HepG2 (cell line): ENCODE measurements around the gene PLCB1. TPM values are rescaled to one million over a fixed set of nuclear protein-coding genes. Genes with fewer than 3 reads are reported as not detected.

Experiments used
- ATAD3A ChIP-seq: sonication (generic); formaldehyde crosslinking; IDR thresholded peaks from 2 replicates; pipeline ENCODE4 v1.4.0; 2020; ENCODE audit warnings: missing genetic modification reagents
- CEBPB ChIP-seq: IDR thresholded peaks from 2 replicates; pipeline ENCODE4 v1.6.1; 2011; ENCODE audit warnings: low read depth, low read length, improper control_type of control experiment, borderline replicate concordance
- CEBPG ChIP-seq: IDR thresholded peaks from 2 replicates; pipeline ENCODE4 v1.6.1; 2016
- LBX2 ChIP-seq: sonication (generic); formaldehyde crosslinking; IDR thresholded peaks from 2 replicates; pipeline ENCODE4 v1.5.0; 2020; ENCODE audit warnings: missing genetic modification reagents, mild to moderate bottlenecking, borderline replicate concordance
- MATR3 ChIP-seq: sonication (generic); formaldehyde crosslinking; IDR thresholded peaks from 2 replicates; pipeline ENCODE4 v1.4.0; 2020; ENCODE audit warnings: missing genetic modification reagents
- MEF2D ChIP-seq: sonication (generic); formaldehyde crosslinking; IDR thresholded peaks from 2 replicates; pipeline ENCODE4 v1.5.1; 2020; ENCODE audit warnings: mild to moderate bottlenecking, missing genetic modification reagents
- MIER2 ChIP-seq: IDR thresholded peaks from 2 replicates; pipeline ENCODE4 v1.6.1; 2016; ENCODE audit warnings: missing biosample characterization, missing genetic modification reagents
- PHF5A ChIP-seq: IDR thresholded peaks from one replicate; pipeline ENCODE4 v1.6.1; 2018; ENCODE audit warnings: low read depth, missing genetic modification reagents; ENCODE audit not compliant: unreplicated experiment
- POLR2AphosphoS2 ChIP-seq: IDR thresholded peaks from 2 replicates; pipeline ENCODE4 v1.6.1; 2011; ENCODE audit warnings: low read depth, low read length, improper control_type of control experiment
- SAFB2 ChIP-seq: sonication (generic); formaldehyde crosslinking; IDR thresholded peaks from 2 replicates; pipeline ENCODE4 v1.5.1; 2020; ENCODE audit warnings: missing genetic modification reagents, low read depth, mild to moderate bottlenecking, borderline replicate concordance
- SIX4 ChIP-seq: sonication (generic); formaldehyde crosslinking; IDR thresholded peaks from 2 replicates; pipeline ENCODE4 v1.4.0; 2020; ENCODE audit warnings: missing genetic modification reagents
- SMAD1 ChIP-seq: sonication (generic); formaldehyde crosslinking; IDR thresholded peaks from 2 replicates; pipeline ENCODE4 v1.4.0; 2020; ENCODE audit warnings: missing genetic modification reagents, low read depth, mild to moderate bottlenecking, borderline replicate concordance
- SMARCE1 ChIP-seq: fragments of 450-650 bp; IDR thresholded peaks from 2 replicates; pipeline ENCODE4 v1.6.1; 2017; ENCODE audit warnings: borderline replicate concordance
- THAP7 ChIP-seq: sonication (generic); formaldehyde crosslinking; IDR thresholded peaks from 2 replicates; pipeline ENCODE4 v1.8.1; 2023; ENCODE audit warnings: mild to moderate bottlenecking, missing genetic modification reagents
- ZIK1 ChIP-seq: sonication (generic); formaldehyde crosslinking; IDR thresholded peaks from 2 replicates; pipeline ENCODE4 v1.5.0; 2020; ENCODE audit warnings: mild to moderate bottlenecking, low read depth, missing genetic modification reagents, borderline replicate concordance
- ZNF10 ChIP-seq: sonication (generic); formaldehyde crosslinking; IDR thresholded peaks from 2 replicates; pipeline ENCODE4 v1.4.0; 2020; ENCODE audit warnings: mild to moderate bottlenecking, low read depth, missing genetic modification reagents, borderline replicate concordance
- ZNF12 ChIP-seq: sonication (generic); formaldehyde crosslinking; IDR thresholded peaks from 2 replicates; pipeline ENCODE4 v1.5.0; 2020; ENCODE audit warnings: missing genetic modification reagents
- ZNF34 ChIP-seq: sonication (generic); formaldehyde crosslinking; IDR thresholded peaks from 2 replicates; pipeline ENCODE4 v1.4.0; 2020; ENCODE audit warnings: mild to moderate bottlenecking, missing genetic modification reagents, borderline replicate concordance
- ZNF451 ChIP-seq: sonication (generic); formaldehyde crosslinking; IDR thresholded peaks from 2 replicates; pipeline ENCODE4 v1.5.0; 2020; ENCODE audit warnings: mild to moderate bottlenecking, missing genetic modification reagents
- ZNF607 ChIP-seq: sonication (generic); formaldehyde crosslinking; IDR thresholded peaks from 2 replicates; pipeline ENCODE4 v1.5.1; 2020; ENCODE audit warnings: missing genetic modification reagents, mild to moderate bottlenecking, borderline replicate concordance
- ZNF614 ChIP-seq: IDR thresholded peaks from 2 replicates; pipeline ENCODE4 v1.6.1; 2018; ENCODE audit warnings: missing biosample characterization, missing genetic modification reagents, inconsistent platforms, borderline replicate concordance
- ZNF646 ChIP-seq: sonication (generic); formaldehyde crosslinking; IDR thresholded peaks from 2 replicates; pipeline ENCODE4 v1.9.0; 2021; ENCODE audit warnings: mild to moderate bottlenecking, missing genetic modification reagents
- polyA plus RNA-seq, 8 experiments: library from polyadenylated mRNA; depleted of rRNA in 3 of 8; stranded (reverse) in 7 of 8; unstranded in 1 of 8; fragments of >200 nt; fragmentation: Illumina TruSeq in 4 of 8; extraction: Trizol in 4 of 8; gene quantifications; 2 replicates each; pipeline versions ENCODE4 v1.2.1 to v1.2.3, GENCODE V29; 2011 to 2016; ENCODE audit warnings: low read depth in 4 of 8, missing spikeins in 1 of 8, mixed read lengths in 1 of 8; ENCODE audit not compliant: insufficient read depth in 1 of 8
- total RNA-seq, 5 experiments: library from RNA; depleted of rRNA; stranded (reverse); fragments of >200 nt; fragmentation: Illumina TruSeq; extraction: Trizol; gene quantifications; 2 replicates each; pipeline ENCODE4 v1.2.3, GENCODE V29; 2016; ENCODE audit warnings: low read depth in 1 of 5
- TF ChIP-seq, protein P1 (sequence below): sonication (generic); formaldehyde crosslinking; IDR thresholded peaks from 2 replicates; pipeline ENCODE4 v1.5.0; 2020; ENCODE audit warnings: missing genetic modification reagents

PLCB1 gene
- total and polyA plus RNA-seq, 2 of the 13 experiments (the other 11 are each of a cell fraction or from before 2014, with no cell fraction given), result 42.4 to 55.9 TPM

DNA sequence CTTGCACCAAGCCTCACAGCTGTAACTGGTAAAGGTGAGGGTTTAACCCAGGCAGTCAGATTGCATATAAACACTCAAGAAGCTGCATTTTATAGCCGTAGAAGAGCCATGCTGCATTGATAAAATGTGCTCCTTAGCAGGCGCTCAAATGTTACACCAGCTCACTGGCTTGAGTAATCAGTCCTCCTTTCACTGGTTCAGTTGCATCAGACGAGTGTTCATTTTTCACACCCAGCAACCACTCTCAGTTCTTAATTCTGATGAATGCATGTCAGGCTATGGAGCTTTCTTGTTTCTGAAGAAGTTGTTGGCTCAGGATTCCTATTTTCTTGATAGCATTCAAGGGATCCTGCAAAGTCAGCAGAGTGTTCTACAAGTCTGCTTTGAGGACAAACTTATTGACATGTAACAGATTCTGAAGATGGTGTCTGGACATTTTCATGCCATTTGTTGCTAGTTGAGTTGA lies 198.3 kb downstream of the PLCB1 start (continued):
- no peak for TF ChIP-seq ZNF607
- no peak for TF ChIP-seq SMARCE1
- no peak for TF ChIP-seq ZNF451
- TF ChIP-seq MATR3, result no peak
- no peak for TF ChIP-seq ZIK1 (CRISPR knock-in tag)
- TF ChIP-seq PHF5A (CRISPR knock-in tag), result no peak
- no peak; the same call in 1 of the 2 replicates for TF ChIP-seq MIER2 (CRISPR knock-in tag)
- TF ChIP-seq SMAD1 (CRISPR knock-in tag), result no peak
- no peak for TF ChIP-seq SAFB2
- no peak for TF ChIP-seq ZNF646 (CRISPR knock-in tag)
- TF ChIP-seq ZNF34, result no peak
- no peak for TF ChIP-seq MEF2D (CRISPR knock-in tag)
- no peak for TF ChIP-seq SIX4 (CRISPR knock-in tag)
- TF ChIP-seq ZNF12 (CRISPR knock-in tag), result no peak
- peak; percentile 47; the same call in 1 of the 2 replicates for TF ChIP-seq CEBPB
- peak; percentile 81 for TF ChIP-seq CEBPG (CRISPR knock-in tag)
- 0 out of 2 replicates have a peak, but pooled peaks have one; percentile 45 for TF ChIP-seq THAP7 (CRISPR knock-in tag)
- no peak for TF ChIP-seq POLR2AphosphoS2
- TF ChIP-seq, protein P1, sequence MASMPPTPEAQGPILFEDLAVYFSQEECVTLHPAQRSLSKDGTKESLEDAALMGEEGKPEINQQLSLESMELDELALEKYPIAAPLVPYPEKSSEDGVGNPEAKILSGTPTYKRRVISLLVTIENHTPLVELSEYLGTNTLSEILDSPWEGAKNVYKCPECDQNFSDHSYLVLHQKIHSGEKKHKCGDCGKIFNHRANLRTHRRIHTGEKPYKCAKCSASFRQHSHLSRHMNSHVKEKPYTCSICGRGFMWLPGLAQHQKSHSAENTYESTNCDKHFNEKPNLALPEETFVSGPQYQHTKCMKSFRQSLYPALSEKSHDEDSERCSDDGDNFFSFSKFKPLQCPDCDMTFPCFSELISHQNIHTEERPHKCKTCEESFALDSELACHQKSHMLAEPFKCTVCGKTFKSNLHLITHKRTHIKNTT (CRISPR knock-in tag), result no peak
- TF ChIP-seq LBX2 (CRISPR knock-in tag), result no peak
- no peak for TF ChIP-seq ATAD3A (CRISPR knock-in tag)
- no peak for TF ChIP-seq ZNF10 (CRISPR knock-in tag)
- no peak for TF ChIP-seq ZNF614 (CRISPR knock-in tag)
